Activated CD4-positive, alpha-beta memory T cell treated with anti-CD3 and anti-CD28 coated beads for 36 hours (primary cell): ENCODE results near the gene SPATS1. TPM values are rescaled to one million over a fixed set of nuclear protein-coding genes. Genes with fewer than 3 reads are reported as not detected.
A peak's percentile ranks its signal among the peaks of the same experiment; 100 is the strongest.

Source experiments
- CTCF ChIA-PET: fragments of 350-600 bp; sonication (Branson Sonifier 250); formaldehyde crosslinking; loops from one replicate; lab custom pipeline; 2021; ENCODE audit warnings: antibody characterized with exemption, inconsistent platforms; lab: Charles Lee
- POLR2A ChIA-PET: fragments of 350-600 bp; sonication (Branson Sonifier 250); formaldehyde crosslinking; loops from one replicate; lab custom pipeline; 2021; ENCODE audit warnings: antibody characterized with exemption; lab: Charles Lee
- DNase-seq: peaks from one replicate; pipeline ENCODE4 v3.0.0-alpha.2; 2020
- H3K27ac Mint-ChIP-seq: one replicate; pipeline ENCODE4 v1.8.0; 2021; ENCODE audit warnings: mixed read lengths
- H3K27me3 Mint-ChIP-seq: one replicate; pipeline ENCODE4 v1.8.0; 2021; ENCODE audit warnings: mixed read lengths
- H3K36me3 Mint-ChIP-seq: one replicate; pipeline ENCODE4 v1.8.0; 2021; ENCODE audit warnings: mixed read lengths
- H3K4me1 Mint-ChIP-seq: one replicate; pipeline ENCODE4 v1.8.0; 2021; ENCODE audit warnings: low read depth, mixed read lengths
- H3K4me3 Mint-ChIP-seq: one replicate; pipeline ENCODE4 v1.8.0; 2021; ENCODE audit warnings: mild to moderate bottlenecking, mixed read lengths
- H3K9me3 Mint-ChIP-seq: one replicate; pipeline ENCODE4 v1.8.0; 2021; ENCODE audit warnings: mixed read lengths
- intact Hi-C: fragments of 100-400 bp; cut with micrococcal nuclease; formaldehyde crosslinking; loops from one replicate; pipeline ENCODE4 v1.15.1; 2023
- total RNA-seq, 2 experiments: library from RNA; stranded (reverse); gene quantifications; one replicate each; pipeline ENCODE4 v1.2.3, GENCODE V29; 2021

Gene SPATS1
- total RNA-seq, 2 experiments from 2014 or later = not detected

DNA sequence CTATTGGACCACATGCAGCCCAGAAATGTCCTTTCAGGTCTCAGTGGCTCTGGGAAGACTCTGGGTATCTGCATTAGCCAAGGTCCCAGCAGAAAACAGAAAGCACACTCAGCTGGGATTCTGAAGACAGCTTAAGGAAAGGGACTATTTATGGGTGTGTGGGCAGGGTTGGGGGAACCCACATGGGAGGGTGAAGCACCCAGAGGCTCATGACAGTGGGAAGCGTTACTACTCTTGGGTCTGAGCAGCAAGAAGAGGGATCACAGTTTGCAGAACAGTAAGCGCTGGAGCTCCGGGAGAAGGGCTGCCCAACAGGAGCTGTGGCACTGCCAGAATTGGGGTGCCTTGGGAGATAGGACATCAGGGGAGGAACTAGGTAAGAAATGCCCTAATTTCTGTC, 32.6 kb downstream of the SPATS1 start:
- Mint-ChIP-seq H3K27me3 (peaks cover 13% of the 10 kb centered on the region), H3K9me3 (no peaks in the 10 kb centered on the region), H3K36me3 (no peaks in the 10 kb centered on the region), H3K27ac (no peak overlapping the region), H3K4me3 (no peak overlapping the region), H3K4me1 (no peaks in the 10 kb centered on the region)
- intact Hi-C loops = no loop called here
- CTCF ChIA-PET = no interaction called here
- POLR2A ChIA-PET = no interaction called here
- no peak for DNase-seq

DNA sequence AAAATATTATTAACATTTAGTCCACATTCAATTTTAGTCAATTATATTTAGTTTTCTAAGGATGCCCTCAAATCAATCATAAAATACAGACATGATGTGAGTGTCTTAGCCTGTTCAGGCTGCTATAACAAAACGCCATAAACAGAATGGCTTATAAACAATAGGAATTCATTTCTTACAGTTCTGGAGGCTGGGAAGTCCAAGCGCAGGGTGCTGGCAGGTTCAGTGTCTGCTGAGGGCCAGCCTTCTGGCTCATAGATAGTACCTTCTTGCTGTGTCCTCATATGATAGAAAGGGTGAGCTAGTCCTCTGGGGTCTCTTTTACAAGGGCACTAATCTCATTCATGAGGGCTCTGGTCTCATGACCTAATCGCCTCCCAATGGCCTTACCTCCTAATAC, 35.0 kb downstream of the SPATS1 start:
- CTCF ChIA-PET = no interaction called here
- H3K36me3 Mint-ChIP-seq = no peaks in the 10 kb centered on the region
- intact Hi-C loops = no loop called here
- no peak overlapping the region for H3K4me3 Mint-ChIP-seq
- POLR2A ChIA-PET = no interaction called here
- no peak overlapping the region for H3K27ac Mint-ChIP-seq
- H3K9me3 Mint-ChIP-seq = no peaks in the 10 kb centered on the region
- no peak for DNase-seq
- peaks cover 14% of the 10 kb centered on the region for H3K27me3 Mint-ChIP-seq
- no peaks in the 10 kb centered on the region for H3K4me1 Mint-ChIP-seq

DNA sequence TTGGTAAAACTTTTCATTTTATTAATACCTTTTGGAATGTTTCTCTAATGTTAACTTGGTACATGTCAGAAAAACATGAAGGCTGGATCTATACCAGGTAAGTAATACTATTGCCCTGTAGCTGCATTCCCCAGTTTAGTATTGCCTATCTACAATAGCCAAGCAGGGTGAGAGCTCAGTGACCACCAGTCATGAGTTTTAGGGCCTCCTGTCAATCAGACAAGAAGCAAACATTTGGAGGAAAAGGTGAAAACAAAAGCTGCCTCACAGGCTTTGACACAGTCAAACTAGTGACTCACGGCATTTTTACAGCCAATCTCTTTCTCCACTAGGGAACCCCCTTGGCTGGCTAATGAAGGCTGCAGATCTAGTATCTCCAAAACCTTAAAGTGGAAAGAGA, 35.5 kb downstream of the SPATS1 start:
- Mint-ChIP-seq H3K27ac (no peak overlapping the region), H3K4me3 (no peak overlapping the region), H3K4me1 (no peaks in the 10 kb centered on the region), H3K9me3 (no peaks in the 10 kb centered on the region), H3K27me3 (peaks cover 11% of the 10 kb centered on the region), H3K36me3 (no peaks in the 10 kb centered on the region)
- ChIA-PET POLR2A (no interaction called here), CTCF (no interaction called here)
- intact Hi-C loops = no loop called here
- no peak for DNase-seq

DNA sequence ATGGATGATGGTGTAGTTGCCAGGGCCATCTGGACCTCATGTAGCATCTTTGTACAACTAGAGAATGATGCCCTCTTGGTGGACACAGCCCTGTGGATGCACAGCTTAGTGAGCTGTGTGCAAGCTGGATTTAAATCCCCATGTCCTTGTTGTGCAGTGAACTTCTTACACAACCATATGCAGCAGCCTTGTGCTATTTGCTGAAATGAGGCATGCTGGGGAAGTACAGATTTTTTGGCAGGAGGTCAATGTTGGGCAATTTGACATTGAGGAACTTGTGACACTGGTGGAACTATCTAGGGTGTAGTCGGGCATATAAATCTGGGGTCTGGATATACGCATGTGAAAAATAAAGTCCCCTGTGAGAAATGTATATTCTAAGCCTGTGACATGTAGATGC, 39.3 kb downstream of the SPATS1 start:
- no peak for DNase-seq
- POLR2A ChIA-PET = no interaction called here
- no peaks in the 10 kb centered on the region for H3K9me3 Mint-ChIP-seq
- H3K36me3 Mint-ChIP-seq = no peaks in the 10 kb centered on the region
- H3K27ac Mint-ChIP-seq = no peak overlapping the region
- peaks cover 1% of the 10 kb centered on the region for H3K27me3 Mint-ChIP-seq
- intact Hi-C loops = loop anchor here (10.0 kb wide), 1 partner anchor 993 kb away; the partner anchor contains the start of gene SUPT3H
- H3K4me1 Mint-ChIP-seq = peaks cover 4% of the 10 kb centered on the region
- no peak overlapping the region for H3K4me3 Mint-ChIP-seq
- CTCF ChIA-PET = interaction anchor here (1.2 kb wide), 1 partner anchor 77 kb away, joined by 4 read pairs; no protein-coding TSS in a partner anchor

DNA sequence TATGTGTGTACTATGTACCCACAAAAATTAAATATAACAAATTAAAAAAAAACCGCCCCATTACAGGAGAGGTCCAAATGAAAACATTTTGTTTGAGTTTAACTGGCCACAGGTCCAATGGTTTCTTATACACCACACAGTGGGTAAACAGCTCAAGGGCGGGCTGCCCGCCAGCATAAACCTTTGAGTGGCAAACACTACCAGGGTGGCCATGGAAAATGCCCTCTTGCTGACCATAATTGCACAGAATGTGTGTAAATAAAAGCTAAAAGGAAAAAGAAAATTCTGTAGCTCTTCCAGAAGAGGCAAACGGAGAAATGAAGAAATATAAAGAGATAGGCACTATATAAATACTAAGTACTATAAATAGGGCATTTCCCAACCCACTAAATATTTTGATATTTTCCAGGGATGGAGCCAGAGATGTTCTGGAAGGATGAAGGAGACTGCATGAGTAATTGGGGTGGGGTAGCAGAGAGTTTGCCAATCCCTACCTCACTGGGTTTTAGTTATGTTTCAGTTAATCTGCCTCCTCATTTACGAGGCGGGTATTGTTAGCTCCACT, 44.0 kb downstream of the SPATS1 start:
- no peak for DNase-seq
- Mint-ChIP-seq H3K36me3 (peaks cover 8% of the 10 kb centered on the region), H3K27me3 (no peaks in the 10 kb centered on the region), H3K9me3 (no peaks in the 10 kb centered on the region), H3K4me1 (peaks cover 31% of the 10 kb centered on the region), H3K27ac (peak overlapping the region; percentile 94), H3K4me3 (peak overlapping the region; percentile 89)
- intact Hi-C loops = loop anchor here (10.0 kb wide), 1 partner anchor 988 kb away; the partner anchor contains the start of gene SUPT3H
- CTCF ChIA-PET = interaction anchor here (0.9 to 1.7 kb wide), 4 partner anchors 48 to 120 kb away, joined by 3 to 5 read pairs (median 4); partner anchors contain the start of gene AARS2
- POLR2A ChIA-PET = interaction anchor here (1.0 to 1.8 kb wide), 2 partner anchors 133 to 139 kb away, joined by 3 to 6 read pairs; partner anchors contain the start of gene HSP90AB1

DNA sequence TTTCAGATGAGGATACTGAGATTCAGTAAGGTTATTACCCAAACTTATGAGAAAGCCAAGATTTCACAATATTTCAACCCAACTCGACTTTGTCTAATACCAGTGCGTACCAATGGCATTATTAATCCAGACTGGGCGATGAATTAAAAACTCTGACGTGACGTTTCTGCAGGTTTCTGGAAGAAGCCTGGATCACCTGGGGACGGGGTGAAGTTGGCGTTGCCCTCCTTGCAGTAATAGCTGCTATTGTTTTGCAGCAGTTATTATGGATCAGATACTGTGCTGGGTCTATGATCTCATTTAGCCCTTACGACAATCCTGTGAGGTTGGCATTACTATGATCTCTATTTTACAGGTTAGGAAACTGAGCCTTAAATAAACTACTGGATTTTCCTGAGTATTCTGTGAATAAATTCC, 44.5 kb downstream of the SPATS1 start:
- Mint-ChIP-seq H3K9me3 (no peaks in the 10 kb centered on the region), H3K36me3 (peaks cover 13% of the 10 kb centered on the region), H3K4me3 (peak overlapping the region; percentile 89), H3K4me1 (peaks cover 31% of the 10 kb centered on the region), H3K27me3 (no peaks in the 10 kb centered on the region), H3K27ac (peak overlapping the region; percentile 94)
- CTCF ChIA-PET = interaction anchor here (0.9 to 1.7 kb wide), 5 partner anchors 45 to 120 kb away, joined by 3 to 5 read pairs (median 4); partner anchors contain the start of gene AARS2
- no peak for DNase-seq
- POLR2A ChIA-PET = interaction anchor here (0.9 to 1.8 kb wide), 5 partner anchors 68 to 140 kb away, joined by 3 to 6 read pairs (median 3); partner anchors contain the start of gene HSP90AB1
- intact Hi-C loops = loop anchor here (1.0 to 10.0 kb wide), 2 partner anchors 122 to 988 kb away; partner anchors contain the start of genes NFKBIE and SUPT3H

DNA sequence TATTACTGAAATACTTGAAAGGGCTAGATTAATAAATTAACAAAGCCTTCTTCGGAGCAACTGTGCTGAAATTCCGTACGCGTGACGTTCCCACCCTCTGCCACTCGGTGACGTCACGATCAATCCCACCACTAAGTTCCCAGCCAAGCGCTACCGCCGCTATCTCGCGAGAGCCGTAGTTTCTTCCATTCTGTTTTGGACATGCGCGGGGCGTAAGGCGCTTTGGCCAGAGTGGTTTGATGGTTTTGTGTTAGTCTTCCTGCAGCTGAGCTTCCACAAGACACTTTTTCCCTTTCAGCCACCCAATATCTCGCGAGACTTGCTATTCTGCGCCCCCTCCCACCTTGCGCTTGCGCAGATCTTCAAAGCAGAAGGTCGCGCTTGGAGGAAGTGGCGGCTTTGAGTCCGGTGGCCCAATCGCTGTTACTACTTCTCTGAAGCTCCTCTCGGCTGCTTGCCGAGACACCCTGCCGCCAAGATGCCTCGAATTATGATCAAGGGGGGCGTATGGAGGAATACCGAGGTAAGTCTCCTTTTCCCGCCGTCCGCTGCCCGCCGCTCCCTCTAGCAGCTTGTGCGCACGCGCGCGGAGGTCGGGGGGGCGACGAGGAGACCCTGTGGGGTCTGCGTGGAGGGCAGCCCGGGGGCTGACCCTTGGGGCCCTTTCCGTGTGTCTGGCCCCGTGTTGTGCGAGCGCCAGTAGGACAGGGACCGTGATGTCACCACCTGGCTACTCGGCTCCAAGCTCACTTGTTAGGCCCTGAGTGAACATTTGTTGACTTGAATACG, 45.1 kb downstream of the SPATS1 start, which contains the start of gene CDC5L:
CDC5L (plus strand) TSS at position 361 of the 789 bp plus-strand sequence; CDS start at position 479, 118 bp downstream.
- H3K27ac Mint-ChIP-seq = peak within 1 kb of the TSS; percentile 94
- ChIA-PET CTCF (interaction anchor here (1.0 to 1.7 kb wide), 4 partner anchors 44 to 121 kb away, joined by 3 to 4 read pairs (median 4); partner anchors contain the start of gene AARS2), POLR2A (interaction anchor here (0.9 to 1.8 kb wide), 7 partner anchors 8 to 140 kb away, joined by 3 to 6 read pairs (median 3); partner anchors contain the start of gene HSP90AB1)
- H3K9me3 Mint-ChIP-seq = no peaks in the 10 kb centered on the region
- peak within 1 kb of the TSS; percentile 89 for H3K4me3 Mint-ChIP-seq
- intact Hi-C loops = loop anchor here (1.0 to 10.0 kb wide), 2 partner anchors 122 to 987 kb away; partner anchors contain the start of genes NFKBIE and SUPT3H
- H3K36me3 Mint-ChIP-seq = peaks cover 15% of the 10 kb centered on the region
- no peaks in the 10 kb centered on the region for H3K27me3 Mint-ChIP-seq
- DNase-seq = peak; percentile 95
- peaks cover 31% of the 10 kb centered on the region for H3K4me1 Mint-ChIP-seq

DNA sequence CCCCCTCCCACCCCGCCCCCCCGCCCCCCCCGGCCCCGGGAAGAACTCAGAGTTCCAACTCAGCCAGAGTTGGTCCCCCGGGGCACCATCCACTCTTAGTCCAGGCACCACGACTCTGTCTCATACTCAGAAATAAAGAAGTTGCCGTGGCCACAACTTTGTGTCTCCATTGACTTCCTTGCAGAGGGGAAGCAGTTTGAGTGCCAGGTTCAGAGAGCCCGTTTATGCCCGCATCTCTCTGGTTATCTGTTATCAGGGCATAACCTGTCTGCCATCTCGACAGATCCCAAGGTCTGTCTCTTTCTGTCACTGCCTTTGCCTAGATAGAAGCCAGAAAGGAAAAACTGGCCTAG, 45.7 kb downstream of the SPATS1 start:
- intact Hi-C loops = loop anchor here (10.0 kb wide), 1 partner anchor 987 kb away; the partner anchor contains the start of gene SUPT3H
- Mint-ChIP-seq H3K9me3 (no peaks in the 10 kb centered on the region), H3K4me3 (peak overlapping the region; percentile 89), H3K4me1 (peaks cover 31% of the 10 kb centered on the region), H3K27me3 (no peaks in the 10 kb centered on the region), H3K27ac (peak overlapping the region; percentile 94), H3K36me3 (peaks cover 15% of the 10 kb centered on the region)
- no peak for DNase-seq
- POLR2A ChIA-PET = interaction anchor here (0.9 to 1.8 kb wide), 4 partner anchors 8 to 141 kb away, joined by 3 to 6 read pairs (median 3); partner anchors contain the start of gene HSP90AB1
- CTCF ChIA-PET = interaction anchor here (1.3 to 1.6 kb wide), 2 partner anchors 68 to 122 kb away, joined by 3 to 4 read pairs; no protein-coding TSS in a partner anchor

DNA sequence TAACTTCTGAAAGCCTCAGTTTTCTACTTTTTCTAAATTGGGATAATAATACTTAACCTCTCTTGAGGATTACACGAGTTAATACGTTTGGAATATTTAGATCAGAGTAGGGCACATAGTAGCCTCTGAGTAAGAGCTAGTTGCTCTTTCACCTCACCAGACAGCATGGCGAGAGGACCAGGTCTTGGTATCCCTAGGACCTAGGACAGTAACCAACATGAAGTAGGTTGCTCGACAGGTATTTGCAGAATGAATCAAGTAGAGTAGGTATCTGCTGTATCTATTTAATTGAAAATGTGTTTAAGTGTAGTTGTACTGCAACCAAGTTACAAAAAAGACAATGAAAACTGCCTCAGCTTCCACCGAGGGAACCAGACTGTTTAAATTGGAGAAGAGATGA, 46.4 kb downstream of the SPATS1 start:
- ChIA-PET POLR2A (interaction anchor here (0.8 kb wide), 1 partner anchor 89 kb away, joined by 3 read pairs; no protein-coding TSS in a partner anchor), CTCF (no interaction called here)
- no peaks in the 10 kb centered on the region for H3K9me3 Mint-ChIP-seq
- peaks cover 31% of the 10 kb centered on the region for H3K4me1 Mint-ChIP-seq
- peak overlapping the region; percentile 89 for H3K4me3 Mint-ChIP-seq
- no peak overlapping the region for H3K27ac Mint-ChIP-seq
- DNase-seq = no peak
- intact Hi-C loops = loop anchor here (10.0 kb wide), 1 partner anchor 986 kb away; the partner anchor contains the start of gene SUPT3H
- H3K27me3 Mint-ChIP-seq = no peaks in the 10 kb centered on the region
- H3K36me3 Mint-ChIP-seq = peaks cover 20% of the 10 kb centered on the region

DNA sequence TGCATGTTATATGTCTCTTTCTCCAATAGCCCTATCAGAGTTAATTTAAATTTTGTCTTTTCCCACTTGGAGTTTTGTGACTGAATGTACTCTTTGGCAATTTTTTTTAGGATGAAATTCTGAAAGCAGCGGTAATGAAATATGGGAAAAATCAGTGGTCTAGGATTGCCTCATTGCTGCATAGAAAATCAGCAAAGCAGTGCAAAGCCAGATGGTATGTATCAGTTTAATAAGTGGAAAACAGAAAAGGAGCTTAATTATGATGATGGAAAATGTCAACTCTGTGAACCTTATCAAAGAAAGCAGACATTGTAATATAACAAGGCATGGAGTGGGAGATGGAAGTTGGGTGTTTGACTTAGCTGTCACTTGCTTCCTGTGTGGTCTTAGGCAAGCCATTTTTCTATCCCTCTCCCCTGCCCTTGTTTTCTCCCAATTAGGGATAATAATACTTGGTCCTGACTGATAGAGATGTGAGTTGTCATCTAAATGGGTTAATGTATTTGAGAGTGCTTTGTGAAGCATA, 47.8 kb downstream of the SPATS1 start:
- no peak overlapping the region for H3K27ac Mint-ChIP-seq
- POLR2A ChIA-PET = no interaction called here
- DNase-seq = no peak
- H3K4me1 Mint-ChIP-seq = peaks cover 31% of the 10 kb centered on the region
- H3K36me3 Mint-ChIP-seq = peaks cover 28% of the 10 kb centered on the region
- no peaks in the 10 kb centered on the region for H3K27me3 Mint-ChIP-seq
- H3K4me3 Mint-ChIP-seq = no peak overlapping the region
- intact Hi-C loops = no loop called here
- H3K9me3 Mint-ChIP-seq = no peaks in the 10 kb centered on the region
- CTCF ChIA-PET = interaction anchor here (1.2 to 1.8 kb wide), 2 partner anchors 41 to 78 kb away, joined by 4 read pairs; partner anchors contain the start of gene AARS2
